Prostate gland (tissue), 2 donors: Measurements from ENCODE around the gene NES.

ENCODE experiments used
- POLR2AphosphoS5 ChIP-seq: sonication (generic); formaldehyde crosslinking; IDR thresholded peaks from one replicate; pipeline ENCODE4 v1.6.1; 2017; ENCODE audit warnings: antibody characterized with exemption
- TF ChIP-seq, protein P1 (sequence below), 4 experiments: fragments of 200-600 bp in 2 of 4; fragments of 450-650 bp in 2 of 4; sonication (generic) in 2 of 4; IDR thresholded peaks; 1 replicate in 3 of 4; 2 replicates in 1 of 4; pipeline ENCODE4 v1.5.1; 2016 to 2019; ENCODE audit warnings: antibody characterized with exemption in 4 of 4, mild to moderate bottlenecking in 2 of 4, moderate library complexity in 2 of 4

DNA sequence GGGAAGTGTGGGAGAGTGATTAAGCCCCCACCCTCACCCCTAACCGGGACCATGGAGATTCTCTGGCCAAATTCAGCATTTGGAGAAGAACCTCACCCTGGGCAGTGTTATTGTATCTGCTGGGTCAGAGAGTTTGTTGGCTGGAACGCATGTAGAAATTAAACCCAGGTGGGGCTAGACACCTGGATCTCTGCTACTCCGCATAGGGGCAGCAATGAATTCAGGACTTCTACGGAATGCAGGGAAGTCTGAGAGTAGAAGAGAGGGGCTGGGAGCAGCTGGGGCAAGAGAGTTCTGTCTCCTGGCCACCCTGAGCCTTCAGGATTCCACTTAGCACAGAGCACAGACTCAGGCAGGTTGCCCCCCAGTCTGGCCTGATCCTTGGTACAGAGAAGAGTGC, 31.8 kb upstream of the NES start:
- TF ChIP-seq POLR2AphosphoS5, result no peak
- TF ChIP-seq, protein P1, sequence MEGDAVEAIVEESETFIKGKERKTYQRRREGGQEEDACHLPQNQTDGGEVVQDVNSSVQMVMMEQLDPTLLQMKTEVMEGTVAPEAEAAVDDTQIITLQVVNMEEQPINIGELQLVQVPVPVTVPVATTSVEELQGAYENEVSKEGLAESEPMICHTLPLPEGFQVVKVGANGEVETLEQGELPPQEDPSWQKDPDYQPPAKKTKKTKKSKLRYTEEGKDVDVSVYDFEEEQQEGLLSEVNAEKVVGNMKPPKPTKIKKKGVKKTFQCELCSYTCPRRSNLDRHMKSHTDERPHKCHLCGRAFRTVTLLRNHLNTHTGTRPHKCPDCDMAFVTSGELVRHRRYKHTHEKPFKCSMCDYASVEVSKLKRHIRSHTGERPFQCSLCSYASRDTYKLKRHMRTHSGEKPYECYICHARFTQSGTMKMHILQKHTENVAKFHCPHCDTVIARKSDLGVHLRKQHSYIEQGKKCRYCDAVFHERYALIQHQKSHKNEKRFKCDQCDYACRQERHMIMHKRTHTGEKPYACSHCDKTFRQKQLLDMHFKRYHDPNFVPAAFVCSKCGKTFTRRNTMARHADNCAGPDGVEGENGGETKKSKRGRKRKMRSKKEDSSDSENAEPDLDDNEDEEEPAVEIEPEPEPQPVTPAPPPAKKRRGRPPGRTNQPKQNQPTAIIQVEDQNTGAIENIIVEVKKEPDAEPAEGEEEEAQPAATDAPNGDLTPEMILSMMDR (IDR thresholded peaks at IDR 0.05), result no peak
